ENCODE data around the gene SH3RF1. TPM values are rescaled to one million over a fixed set of nuclear protein-coding genes. Genes with fewer than 3 reads are reported as not detected.

The SH3RF1 gene
- total and polyA plus RNA-seq, 2 of the 13 experiments (the other 11 are each of a cell fraction or from before 2014, with no cell fraction given) = 3.1 to 3.2 TPM

DNA sequence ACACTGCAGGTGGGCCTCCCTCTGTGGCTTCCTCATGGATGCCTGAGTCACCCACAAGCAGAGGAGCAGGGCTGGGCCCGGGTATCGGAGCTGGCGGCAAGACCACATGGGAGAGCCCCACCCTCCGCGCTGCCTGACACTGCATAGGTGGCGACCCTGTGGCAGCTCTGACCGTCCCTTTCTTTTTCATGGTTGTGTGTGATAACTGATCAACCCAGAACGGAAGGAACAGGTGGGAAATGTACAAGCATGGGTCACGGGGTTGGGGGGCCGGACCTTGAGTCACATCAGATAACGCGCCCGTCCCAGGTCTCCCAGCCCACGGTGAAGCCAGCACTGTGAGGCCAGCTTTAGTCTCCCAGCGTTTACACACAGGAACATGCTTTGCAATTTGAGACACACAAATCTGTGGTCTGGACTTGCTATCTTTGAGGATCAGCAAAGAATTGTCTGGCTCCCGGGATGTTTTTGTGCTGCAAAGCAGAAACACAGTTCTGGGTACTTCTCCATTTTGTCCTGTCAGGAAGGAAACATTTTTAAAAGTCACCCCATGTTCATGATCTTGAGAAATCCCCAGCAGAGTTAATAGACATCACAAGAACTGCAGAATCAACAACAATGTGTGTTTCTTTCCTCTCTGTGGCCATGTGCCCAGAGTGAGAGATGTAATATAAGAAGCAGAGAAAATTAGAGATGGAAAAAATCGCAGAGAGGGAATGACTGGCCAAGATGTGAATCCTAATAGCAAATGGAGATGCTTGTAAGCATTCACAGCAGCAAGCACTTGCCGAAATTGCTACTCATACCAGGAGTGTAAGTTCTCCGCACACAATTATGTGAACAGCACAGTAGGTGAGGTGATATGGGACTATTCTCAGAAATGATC lies 190.6 kb downstream of the SH3RF1 start (continued):
- TF ChIP-seq PAX8 (CRISPR knock-in tag; IDR thresholded peaks at IDR 0.05; ENCODE audit: borderline replicate concordance) = no peak
- TF ChIP-seq SMAD3 (CRISPR knock-in tag; IDR thresholded peaks at IDR 0.05) = 0 out of 2 replicates have a peak, but pooled peaks have one; percentile 35
- 0 out of 2 replicates have a peak, but pooled peaks have one; percentile 35 for TF ChIP-seq ZNF33B (CRISPR knock-in tag; IDR thresholded peaks at IDR 0.05)
- TF ChIP-seq ESRRA (CRISPR knock-in tag; IDR thresholded peaks at IDR 0.05; ENCODE audit: low read depth) = no peak
- no peak for TF ChIP-seq TEAD2 (CRISPR knock-in tag; IDR thresholded peaks at IDR 0.05)
- TF ChIP-seq CENPX (CRISPR knock-in tag; IDR thresholded peaks at IDR 0.05) = no peak
- no peak for TF ChIP-seq MZF1 (CRISPR knock-in tag; IDR thresholded peaks at IDR 0.05; ENCODE audit: borderline replicate concordance)
- no peak for TF ChIP-seq MYPOP (CRISPR knock-in tag; IDR thresholded peaks at IDR 0.05)
- TF ChIP-seq, protein P1, sequence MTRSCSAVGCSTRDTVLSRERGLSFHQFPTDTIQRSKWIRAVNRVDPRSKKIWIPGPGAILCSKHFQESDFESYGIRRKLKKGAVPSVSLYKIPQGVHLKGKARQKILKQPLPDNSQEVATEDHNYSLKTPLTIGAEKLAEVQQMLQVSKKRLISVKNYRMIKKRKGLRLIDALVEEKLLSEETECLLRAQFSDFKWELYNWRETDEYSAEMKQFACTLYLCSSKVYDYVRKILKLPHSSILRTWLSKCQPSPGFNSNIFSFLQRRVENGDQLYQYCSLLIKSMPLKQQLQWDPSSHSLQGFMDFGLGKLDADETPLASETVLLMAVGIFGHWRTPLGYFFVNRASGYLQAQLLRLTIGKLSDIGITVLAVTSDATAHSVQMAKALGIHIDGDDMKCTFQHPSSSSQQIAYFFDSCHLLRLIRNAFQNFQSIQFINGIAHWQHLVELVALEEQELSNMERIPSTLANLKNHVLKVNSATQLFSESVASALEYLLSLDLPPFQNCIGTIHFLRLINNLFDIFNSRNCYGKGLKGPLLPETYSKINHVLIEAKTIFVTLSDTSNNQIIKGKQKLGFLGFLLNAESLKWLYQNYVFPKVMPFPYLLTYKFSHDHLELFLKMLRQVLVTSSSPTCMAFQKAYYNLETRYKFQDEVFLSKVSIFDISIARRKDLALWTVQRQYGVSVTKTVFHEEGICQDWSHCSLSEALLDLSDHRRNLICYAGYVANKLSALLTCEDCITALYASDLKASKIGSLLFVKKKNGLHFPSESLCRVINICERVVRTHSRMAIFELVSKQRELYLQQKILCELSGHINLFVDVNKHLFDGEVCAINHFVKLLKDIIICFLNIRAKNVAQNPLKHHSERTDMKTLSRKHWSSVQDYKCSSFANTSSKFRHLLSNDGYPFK (CRISPR knock-in tag; IDR thresholded peaks at IDR 0.05; ENCODE audit: borderline replicate concordance) = peak; percentile 52; the same call in 1 of the 2 replicates
- no peak for TF ChIP-seq PAWR (CRISPR knock-in tag; IDR thresholded peaks at IDR 0.05; ENCODE audit: borderline replicate concordance)
- peak; percentile 79; the same call in 1 of the 2 replicates for TF ChIP-seq SMYD3 (CRISPR knock-in tag; IDR thresholded peaks at IDR 0.05)
- 0 out of 2 replicates have a peak, but pooled peaks have one; percentile 43 for TF ChIP-seq ZSCAN9 (CRISPR knock-in tag; IDR thresholded peaks at IDR 0.05; ENCODE audit: borderline replicate concordance)
- no peak for TF ChIP-seq NPAS2 (CRISPR knock-in tag; IDR thresholded peaks at IDR 0.05; ENCODE audit: borderline replicate concordance)
- TF ChIP-seq PLSCR1 (CRISPR knock-in tag; IDR thresholded peaks at IDR 0.05; ENCODE audit: borderline replicate concordance) = no peak
- no peak for TF ChIP-seq DR1 (CRISPR knock-in tag; IDR thresholded peaks at IDR 0.05)
- no peak for TF ChIP-seq ZNF234 (CRISPR knock-in tag; conservative IDR thresholded peaks at IDR 0.05)
- TF ChIP-seq MTF2 (CRISPR knock-in tag; IDR thresholded peaks at IDR 0.05; ENCODE audit: borderline replicate concordance) = no peak
- TF ChIP-seq ZBTB39 (CRISPR knock-in tag; IDR thresholded peaks at IDR 0.05) = no peak
- TF ChIP-seq HMG20B (CRISPR knock-in tag; conservative IDR thresholded peaks at IDR 0.05) = peak; percentile 61
- 0 out of 2 replicates have a peak, but pooled peaks have one; percentile 39 for TF ChIP-seq SP5 (CRISPR knock-in tag; IDR thresholded peaks at IDR 0.05; ENCODE audit: borderline replicate concordance, low read depth)
- TF ChIP-seq SALL1 (CRISPR knock-in tag; IDR thresholded peaks at IDR 0.05) = peak; percentile 76
- peak; percentile 93; the same call in 1 of the 2 replicates for TF ChIP-seq ZNF136 (CRISPR knock-in tag; IDR thresholded peaks at IDR 0.05; ENCODE audit: low read depth)
- TF ChIP-seq ZSCAN30 (CRISPR knock-in tag; IDR thresholded peaks at IDR 0.05) = no peak

Measured in HepG2 (cell line).